ENCODE results near the gene NGLY1.

DNA sequence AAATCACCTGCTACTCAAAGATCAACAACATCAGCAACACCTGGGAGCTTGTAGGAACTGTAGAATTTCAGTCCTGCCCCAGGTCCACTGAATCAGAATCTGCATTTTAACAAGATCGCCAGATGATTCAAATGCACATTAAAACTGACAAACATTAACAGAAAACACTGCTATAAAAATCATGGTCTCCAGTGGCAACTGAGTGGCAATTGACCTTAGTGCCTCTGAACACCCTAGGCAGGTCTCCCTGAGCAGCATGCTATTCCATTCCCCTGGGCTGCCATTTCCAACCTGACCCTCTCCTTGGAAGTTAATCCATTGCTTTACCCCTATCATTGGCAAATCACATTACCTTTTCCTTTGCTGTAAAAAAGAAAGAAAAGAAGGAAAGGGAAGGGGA is 95.5 kb downstream of the NGLY1 start:
- TF ChIP-seq, protein P1, sequence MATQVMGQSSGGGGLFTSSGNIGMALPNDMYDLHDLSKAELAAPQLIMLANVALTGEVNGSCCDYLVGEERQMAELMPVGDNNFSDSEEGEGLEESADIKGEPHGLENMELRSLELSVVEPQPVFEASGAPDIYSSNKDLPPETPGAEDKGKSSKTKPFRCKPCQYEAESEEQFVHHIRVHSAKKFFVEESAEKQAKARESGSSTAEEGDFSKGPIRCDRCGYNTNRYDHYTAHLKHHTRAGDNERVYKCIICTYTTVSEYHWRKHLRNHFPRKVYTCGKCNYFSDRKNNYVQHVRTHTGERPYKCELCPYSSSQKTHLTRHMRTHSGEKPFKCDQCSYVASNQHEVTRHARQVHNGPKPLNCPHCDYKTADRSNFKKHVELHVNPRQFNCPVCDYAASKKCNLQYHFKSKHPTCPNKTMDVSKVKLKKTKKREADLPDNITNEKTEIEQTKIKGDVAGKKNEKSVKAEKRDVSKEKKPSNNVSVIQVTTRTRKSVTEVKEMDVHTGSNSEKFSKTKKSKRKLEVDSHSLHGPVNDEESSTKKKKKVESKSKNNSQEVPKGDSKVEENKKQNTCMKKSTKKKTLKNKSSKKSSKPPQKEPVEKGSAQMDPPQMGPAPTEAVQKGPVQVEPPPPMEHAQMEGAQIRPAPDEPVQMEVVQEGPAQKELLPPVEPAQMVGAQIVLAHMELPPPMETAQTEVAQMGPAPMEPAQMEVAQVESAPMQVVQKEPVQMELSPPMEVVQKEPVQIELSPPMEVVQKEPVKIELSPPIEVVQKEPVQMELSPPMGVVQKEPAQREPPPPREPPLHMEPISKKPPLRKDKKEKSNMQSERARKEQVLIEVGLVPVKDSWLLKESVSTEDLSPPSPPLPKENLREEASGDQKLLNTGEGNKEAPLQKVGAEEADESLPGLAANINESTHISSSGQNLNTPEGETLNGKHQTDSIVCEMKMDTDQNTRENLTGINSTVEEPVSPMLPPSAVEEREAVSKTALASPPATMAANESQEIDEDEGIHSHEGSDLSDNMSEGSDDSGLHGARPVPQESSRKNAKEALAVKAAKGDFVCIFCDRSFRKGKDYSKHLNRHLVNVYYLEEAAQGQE (IDR thresholded peaks at IDR 0.05; ENCODE audit: insufficient read depth in 1 of 2, low read depth in 2 of 2, low read length in 1 of 2): no peak
- TF ChIP-seq, protein P2, sequence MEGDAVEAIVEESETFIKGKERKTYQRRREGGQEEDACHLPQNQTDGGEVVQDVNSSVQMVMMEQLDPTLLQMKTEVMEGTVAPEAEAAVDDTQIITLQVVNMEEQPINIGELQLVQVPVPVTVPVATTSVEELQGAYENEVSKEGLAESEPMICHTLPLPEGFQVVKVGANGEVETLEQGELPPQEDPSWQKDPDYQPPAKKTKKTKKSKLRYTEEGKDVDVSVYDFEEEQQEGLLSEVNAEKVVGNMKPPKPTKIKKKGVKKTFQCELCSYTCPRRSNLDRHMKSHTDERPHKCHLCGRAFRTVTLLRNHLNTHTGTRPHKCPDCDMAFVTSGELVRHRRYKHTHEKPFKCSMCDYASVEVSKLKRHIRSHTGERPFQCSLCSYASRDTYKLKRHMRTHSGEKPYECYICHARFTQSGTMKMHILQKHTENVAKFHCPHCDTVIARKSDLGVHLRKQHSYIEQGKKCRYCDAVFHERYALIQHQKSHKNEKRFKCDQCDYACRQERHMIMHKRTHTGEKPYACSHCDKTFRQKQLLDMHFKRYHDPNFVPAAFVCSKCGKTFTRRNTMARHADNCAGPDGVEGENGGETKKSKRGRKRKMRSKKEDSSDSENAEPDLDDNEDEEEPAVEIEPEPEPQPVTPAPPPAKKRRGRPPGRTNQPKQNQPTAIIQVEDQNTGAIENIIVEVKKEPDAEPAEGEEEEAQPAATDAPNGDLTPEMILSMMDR (IDR thresholded peaks at IDR 0.05): no peak
- no peak for TF ChIP-seq POLR2AphosphoS5 (IDR thresholded peaks at IDR 0.05; ENCODE audit: low read depth, low read length)

All from Panc1 (cell line).